Activated naive CD8-positive, alpha-beta T cell (primary cell): Measurements from ENCODE around the gene CDS1.
A peak's percentile ranks its signal among the peaks of the same experiment; 100 is the strongest.
"Not testable (repeated sequence)": the region's sequence is repeated elsewhere in the genome, so short reads cannot be mapped to it uniquely, and the experiment has no call there.

ENCODE experiments used
- H3K27ac Mint-ChIP-seq: one replicate; pipeline ENCODE4 v1.8.0; 2021; ENCODE audit warnings: mixed read lengths
- H3K27me3 Mint-ChIP-seq: one replicate; pipeline ENCODE4 v1.8.0; 2021; ENCODE audit warnings: mixed read lengths
- H3K36me3 Mint-ChIP-seq: one replicate; pipeline ENCODE4 v1.8.0; 2021; ENCODE audit warnings: mixed read lengths
- H3K4me1 Mint-ChIP-seq: one replicate; pipeline ENCODE4 v1.8.0; 2021; ENCODE audit warnings: low read depth, mixed read lengths
- H3K4me3 Mint-ChIP-seq: one replicate; pipeline ENCODE4 v1.8.0; 2021; ENCODE audit warnings: mild to moderate bottlenecking, mixed read lengths
- H3K9me3 Mint-ChIP-seq: one replicate; pipeline ENCODE4 v1.8.0; 2021; ENCODE audit warnings: low read depth, mixed read lengths

The CDS1 gene

GRCh38 chr4:84582988-84583875, at the start of gene CDS1:
Gene CDS1 (plus strand): TSS chr4:84583127. CDS start chr4:84583402, 275 bp downstream.
- H3K36me3 Mint-ChIP-seq = peaks cover 4% of the 10 kb centered on the region
- H3K4me3 Mint-ChIP-seq = peak within 1 kb of the TSS; percentile 89
- no peaks in the 10 kb centered on the region for H3K9me3 Mint-ChIP-seq
- peaks cover 31% of the 10 kb centered on the region for H3K27me3 Mint-ChIP-seq
- H3K27ac Mint-ChIP-seq = no peak within 1 kb of the TSS
- H3K4me1 Mint-ChIP-seq = peaks cover 15% of the 10 kb centered on the region

DNA sequence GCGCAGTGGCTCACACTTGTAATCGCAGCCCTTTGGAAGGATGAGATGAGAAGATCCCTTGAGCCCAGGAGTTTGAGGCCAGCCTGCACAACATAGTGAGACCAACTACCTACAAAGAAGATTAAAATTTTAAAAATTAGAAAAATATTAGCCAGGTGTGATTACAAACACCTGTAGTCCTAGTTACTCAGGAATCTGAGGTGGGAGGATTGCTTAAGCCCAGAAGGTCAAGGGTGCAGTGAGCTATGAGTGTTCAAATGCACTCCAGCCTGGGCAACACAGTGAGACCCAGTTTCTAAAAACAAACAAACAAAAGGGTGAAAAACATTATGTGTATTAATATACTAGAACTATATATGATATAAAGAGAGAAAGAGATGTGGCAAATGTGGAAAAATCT, 47.0 kb upstream of the CDS1 start:
- peaks cover 13% of the 10 kb centered on the region for H3K27me3 Mint-ChIP-seq
- H3K9me3 Mint-ChIP-seq = no peaks in the 10 kb centered on the region
- no peak overlapping the region for H3K4me3 Mint-ChIP-seq
- H3K4me1 Mint-ChIP-seq = no peaks in the 10 kb centered on the region
- no peaks in the 10 kb centered on the region for H3K36me3 Mint-ChIP-seq
- H3K27ac Mint-ChIP-seq = no peak overlapping the region

- Mint-ChIP-seq H3K27ac (no peak overlapping the region), H3K9me3 (no peaks in the 10 kb centered on the region), H3K4me3 (no peak overlapping the region), H3K36me3 (no peaks in the 10 kb centered on the region), H3K27me3 (peaks cover 11% of the 10 kb centered on the region), H3K4me1 (no peaks in the 10 kb centered on the region)
These were observed 37.8 kb upstream of the CDS1 start for GRCh38 chr4:84545093-84545492.

DNA sequence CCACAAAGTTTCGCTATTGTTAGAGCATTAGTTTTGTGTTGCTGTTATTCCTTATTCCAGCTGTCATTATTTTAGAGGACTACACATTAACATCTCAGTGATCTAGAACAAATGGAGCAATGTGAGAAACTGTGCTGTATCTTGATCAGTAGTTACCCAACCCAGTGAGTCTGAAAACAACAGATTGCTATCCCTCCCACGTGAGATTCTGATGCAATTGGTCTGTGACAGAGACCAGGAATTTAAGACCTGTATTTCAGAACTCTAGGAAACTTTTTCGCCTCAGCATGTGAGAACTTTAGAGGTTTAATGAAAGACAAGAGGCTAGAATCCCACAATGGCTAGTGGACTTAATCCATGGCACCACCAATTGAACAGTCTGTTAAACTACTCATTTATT, 35.7 kb upstream of the CDS1 start:
- Mint-ChIP-seq H3K27ac (no peak overlapping the region), H3K4me1 (no peaks in the 10 kb centered on the region), H3K36me3 (no peaks in the 10 kb centered on the region), H3K27me3 (peaks cover 10% of the 10 kb centered on the region), H3K4me3 (no peak overlapping the region), H3K9me3 (no peaks in the 10 kb centered on the region)

DNA sequence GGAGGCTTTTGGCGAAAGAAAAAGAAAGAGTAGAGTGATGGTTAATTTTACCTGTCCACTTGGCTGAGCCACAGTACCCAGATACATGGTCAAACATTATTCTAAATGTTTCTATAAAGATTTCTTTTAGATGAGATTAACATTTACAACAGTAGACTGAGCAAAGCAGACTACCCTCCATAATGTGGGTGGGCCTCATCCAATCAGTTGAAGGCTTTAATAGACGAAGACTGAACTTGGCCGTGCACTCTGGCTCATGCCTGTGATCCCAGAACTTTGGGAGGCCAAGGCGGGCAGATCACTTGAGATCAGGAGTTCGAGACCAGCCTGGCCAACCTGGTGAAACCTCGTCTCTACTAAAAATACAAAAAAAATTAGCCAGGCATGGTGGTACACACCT, 33.7 kb upstream of the CDS1 start:
- not testable (repeated sequence) for H3K4me3 Mint-ChIP-seq, H3K4me1 Mint-ChIP-seq, H3K36me3 Mint-ChIP-seq, H3K9me3 Mint-ChIP-seq, H3K27ac Mint-ChIP-seq, H3K27me3 Mint-ChIP-seq

DNA sequence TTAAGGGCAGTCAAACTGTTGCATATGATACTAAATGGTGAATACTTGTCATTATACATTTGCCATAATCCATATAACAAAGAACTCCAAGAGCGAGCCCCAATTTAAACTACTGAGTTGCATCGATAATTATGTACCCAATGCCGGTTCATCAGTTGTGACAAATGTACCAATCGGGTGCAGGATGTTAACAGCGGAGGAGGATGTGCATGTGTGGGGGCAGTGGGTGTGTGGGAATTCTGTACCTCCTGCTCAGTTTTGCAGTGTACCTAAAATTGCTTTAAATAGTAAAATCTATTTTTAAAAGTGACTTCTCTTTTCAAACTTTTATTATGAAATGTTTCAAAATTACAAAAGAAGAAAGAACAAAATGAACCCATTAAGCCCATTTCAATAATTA, 20.8 kb upstream of the CDS1 start:
- Mint-ChIP-seq H3K4me3 (no peak overlapping the region), H3K27ac (no peak overlapping the region), H3K4me1 (no peaks in the 10 kb centered on the region), H3K27me3 (peaks cover 14% of the 10 kb centered on the region), H3K36me3 (no peaks in the 10 kb centered on the region), H3K9me3 (no peaks in the 10 kb centered on the region)

- Mint-ChIP-seq H3K4me3 (no peak overlapping the region), H3K36me3 (no peaks in the 10 kb centered on the region), H3K27me3 (peaks cover 15% of the 10 kb centered on the region), H3K4me1 (no peaks in the 10 kb centered on the region), H3K9me3 (no peaks in the 10 kb centered on the region), H3K27ac (no peak overlapping the region)
These were observed 19.9 kb upstream of the CDS1 start for GRCh38 chr4:84563002-84563401.

GRCh38 chr4:84565951-84566350, 17.0 kb upstream of the CDS1 start:
- Mint-ChIP-seq H3K9me3 (no peaks in the 10 kb centered on the region), H3K27ac (no peak overlapping the region)

GRCh38 chr4:84568496-84568895, 14.4 kb upstream of the CDS1 start:
- peaks cover 12% of the 10 kb centered on the region for H3K27me3 Mint-ChIP-seq
- no peaks in the 10 kb centered on the region for H3K9me3 Mint-ChIP-seq
- no peak overlapping the region for H3K27ac Mint-ChIP-seq
- H3K36me3 Mint-ChIP-seq = no peaks in the 10 kb centered on the region
- H3K4me3 Mint-ChIP-seq = no peak overlapping the region
- H3K4me1 Mint-ChIP-seq = peaks cover under 1% of the 10 kb centered on the region

More at GRCh38 chr4:84565951-84566350, 17.0 kb upstream of the CDS1 start:
- peaks cover 15% of the 10 kb centered on the region for H3K27me3 Mint-ChIP-seq
- H3K4me3 Mint-ChIP-seq = no peak overlapping the region
- H3K36me3 Mint-ChIP-seq = no peaks in the 10 kb centered on the region
- H3K4me1 Mint-ChIP-seq = no peaks in the 10 kb centered on the region

DNA sequence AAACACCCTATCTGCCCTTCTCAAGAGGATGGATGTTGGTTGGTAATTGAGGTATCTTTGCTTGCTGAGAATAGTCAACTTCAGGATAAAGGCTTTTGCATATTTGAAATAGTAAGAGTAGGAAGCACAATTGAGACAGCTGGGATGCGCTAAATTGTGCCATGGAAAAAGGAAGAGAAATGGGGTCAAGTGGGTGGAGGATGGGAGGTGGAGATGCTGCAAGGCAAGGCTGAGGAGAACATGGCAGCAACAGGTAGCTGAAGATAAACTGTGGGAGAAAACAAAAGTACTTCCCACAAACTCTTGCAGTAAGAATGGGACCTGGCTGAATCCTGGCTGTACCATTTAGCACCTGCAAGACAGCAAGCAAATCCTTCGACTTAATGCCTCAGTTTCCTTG, 13.9 kb upstream of the CDS1 start:
- Mint-ChIP-seq H3K27me3 (peaks cover 13% of the 10 kb centered on the region), H3K9me3 (no peaks in the 10 kb centered on the region), H3K4me1 (peaks cover 2% of the 10 kb centered on the region), H3K27ac (no peak overlapping the region), H3K36me3 (no peaks in the 10 kb centered on the region), H3K4me3 (no peak overlapping the region)

- peaks cover 4% of the 10 kb centered on the region for H3K4me1 Mint-ChIP-seq
- H3K4me3 Mint-ChIP-seq = no peak overlapping the region
- H3K9me3 Mint-ChIP-seq = no peaks in the 10 kb centered on the region
- H3K27me3 Mint-ChIP-seq = peaks cover 16% of the 10 kb centered on the region
- H3K36me3 Mint-ChIP-seq = no peaks in the 10 kb centered on the region
- no peak overlapping the region for H3K27ac Mint-ChIP-seq
These were observed 9.4 kb upstream of the CDS1 start for GRCh38 chr4:84573385-84574068.

DNA sequence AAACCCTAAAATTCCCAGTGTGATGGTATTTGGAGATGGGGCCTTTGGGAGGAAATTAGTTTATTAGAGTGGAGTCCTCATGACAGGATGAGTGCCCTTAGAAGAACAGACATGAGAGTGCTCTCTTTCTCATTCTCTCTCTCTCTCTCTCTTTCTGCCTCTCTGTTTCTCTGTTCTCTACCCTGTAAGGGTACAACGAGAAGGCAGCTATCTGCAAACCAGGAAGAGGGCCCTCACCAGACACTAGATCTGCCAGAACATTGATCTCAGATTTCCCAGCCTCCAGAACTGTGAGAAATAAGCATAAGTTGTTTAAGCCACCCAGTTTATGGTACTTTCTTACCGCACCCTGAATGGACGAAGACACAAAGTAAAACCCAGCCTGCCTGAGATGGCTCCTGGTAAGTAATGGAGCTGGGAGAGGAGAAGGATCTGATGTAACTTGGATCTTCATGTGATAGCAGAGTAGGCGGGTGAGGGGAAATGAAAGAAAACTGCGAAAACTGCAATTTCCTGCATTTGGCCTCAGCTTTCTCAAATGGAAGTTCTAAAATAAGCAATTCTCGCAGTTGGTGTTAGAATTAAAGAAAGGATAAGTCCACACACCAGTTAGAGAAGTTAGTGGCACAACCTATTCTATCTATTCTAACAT, 8.7 kb upstream of the CDS1 start:
- Mint-ChIP-seq H3K27ac (no peak overlapping the region), H3K4me1 (peaks cover 4% of the 10 kb centered on the region), H3K4me3 (no peak overlapping the region), H3K36me3 (no peaks in the 10 kb centered on the region), H3K9me3 (no peaks in the 10 kb centered on the region), H3K27me3 (peaks cover 14% of the 10 kb centered on the region)

- peaks cover 11% of the 10 kb centered on the region for H3K4me1 Mint-ChIP-seq
- no peak overlapping the region for H3K4me3 Mint-ChIP-seq
- H3K36me3 Mint-ChIP-seq = no peaks in the 10 kb centered on the region
These were observed 4.2 kb upstream of the CDS1 start for GRCh38 chr4:84578540-84579402.

DNA sequence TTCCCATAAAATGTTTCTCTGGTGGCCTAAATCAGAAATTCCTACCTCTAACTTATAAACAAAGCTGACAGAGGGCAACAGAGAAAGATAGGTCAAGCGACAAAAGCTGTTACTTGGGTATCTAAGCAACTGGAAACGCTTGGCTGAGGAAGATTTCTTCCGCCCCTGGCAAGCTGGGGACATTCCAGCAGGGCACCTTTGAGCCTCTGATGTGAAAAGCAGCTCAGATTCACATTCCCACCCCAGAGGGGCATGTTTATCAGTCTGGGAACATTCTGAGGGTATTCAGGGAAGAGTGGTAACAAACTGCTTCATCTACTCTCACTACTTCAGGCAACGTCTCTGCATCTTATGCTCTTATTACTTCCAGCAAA, 3.5 kb upstream of the CDS1 start:
- Mint-ChIP-seq H3K27ac (no peak overlapping the region), H3K4me1 (peaks cover 15% of the 10 kb centered on the region), H3K9me3 (no peaks in the 10 kb centered on the region), H3K4me3 (no peak overlapping the region), H3K36me3 (no peaks in the 10 kb centered on the region), H3K27me3 (peaks cover 22% of the 10 kb centered on the region)

More at GRCh38 chr4:84578540-84579402, 4.2 kb upstream of the CDS1 start:
- Mint-ChIP-seq H3K9me3 (no peaks in the 10 kb centered on the region), H3K27ac (no peak overlapping the region), H3K27me3 (peaks cover 17% of the 10 kb centered on the region)
